ENCODE data around the gene VHLL.

Gene VHLL

DNA sequence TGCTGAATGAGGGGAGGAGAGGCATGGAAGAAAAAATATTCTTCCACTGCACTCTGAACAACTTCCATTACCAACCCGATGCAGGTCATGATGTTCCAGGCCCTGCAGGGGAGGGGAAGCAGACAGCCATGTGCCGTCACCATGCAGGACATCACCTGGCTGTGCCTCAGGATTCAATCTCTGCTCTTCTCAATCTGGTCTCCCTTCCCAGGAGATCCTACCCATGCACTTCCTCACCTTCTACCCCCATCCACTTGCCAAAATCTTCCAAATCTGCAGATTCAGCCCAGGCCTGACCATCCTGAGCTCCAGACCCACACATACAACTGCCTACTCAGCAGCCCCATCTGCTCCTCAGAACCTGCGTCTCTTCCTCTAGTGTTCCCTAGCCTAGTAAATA lies 45.5 kb downstream of the VHLL start:
- DNase-seq = no peak

GRCh38 chr1:156251527-156251926 lies 47.6 kb downstream of the VHLL start:
- DNase-seq = no peak

DNA sequence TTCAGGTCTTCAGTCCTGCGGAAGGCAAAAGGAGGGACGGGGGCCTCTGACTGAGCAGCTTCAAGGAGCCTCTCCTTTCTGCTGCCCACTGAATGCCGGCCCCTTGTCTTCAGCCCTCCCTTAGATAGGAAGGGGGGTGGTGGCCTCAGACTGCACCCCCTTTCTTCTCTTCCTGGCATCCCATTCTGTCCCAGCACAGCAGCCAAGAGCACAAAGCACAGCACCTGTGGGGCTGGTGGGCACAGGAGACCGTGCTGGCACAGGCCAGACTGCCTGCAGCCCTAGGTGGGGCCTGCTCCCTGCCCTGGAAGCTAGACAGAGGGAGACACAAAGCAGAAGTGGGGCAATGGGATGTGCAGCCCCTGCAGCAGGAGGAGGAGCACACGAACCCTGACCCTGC lies 49.5 kb downstream of the VHLL start:
- no peak for DNase-seq
